HepG2 (cell line): ENCODE measurements around the gene ARHGAP26. TPM values are rescaled to one million over a fixed set of nuclear protein-coding genes. Genes with fewer than 3 reads are reported as not detected.

Source experiments
- ATAC-seq: fragments of 200-7000 bp; cut with Tn5 transposase; 3 replicates; pipeline ENCODE4 v1.9.1; 2020; ENCODE audit warnings: mild to moderate bottlenecking, moderate library complexity
- BruUV-seq: library from RNA; stranded (reverse); fragments of 400-500 nt; replicated peaks from 2 replicates; lab custom pipeline; 2021; lab: Mats Ljungman, UMichigan
- CTCF ChIA-PET: fragments of 300-600 bp; formaldehyde crosslinking; extraction: SDS; loops from one replicate; lab custom pipeline; 2021; ENCODE audit warnings: low total read pairs, inconsistent platforms, low intra/inter-chr PET ratio; lab: Yijun Ruan, JAX
- POLR2A ChIA-PET: fragments of 350-600 bp; sonication (Branson Sonifier 250); formaldehyde crosslinking; loops from one replicate; lab custom pipeline; 2020; ENCODE audit warnings: antibody characterized with exemption, inconsistent platforms; lab: Yijun Ruan, JAX
- DNase-seq: peaks from one replicate; pipeline ENCODE4 v3.0.0-alpha.2; 2015; ENCODE audit warnings: low spot score
- FAIRE-seq: peaks from 3 replicates; lab custom pipeline; 2011; peaks lifted over from hg19 to GRCh38; lab: Jason Lieb, UNC
- H2AFZ ChIP-seq: one replicate; pipeline ENCODE4 v1.6.1; 2011; ENCODE audit warnings: low read length, inconsistent platforms
- H3K27ac ChIP-seq: fragments of 300-600 bp; 3 replicates; pipeline ENCODE4 v1.8.0; 2011; ENCODE audit warnings: mixed run types, mild to moderate bottlenecking, mixed read lengths, low read length, inconsistent platforms; ENCODE audit not compliant: insufficient read depth; ENCODE audit errors: extremely low read length
- H3K27me3 ChIP-seq, 2 experiments: fragments of 200-600 bp in 1 of 2; 2 replicates in 1 of 2; 3 replicates in 1 of 2; pipeline versions ENCODE4 v1.6.0 to v1.8.0; 2011; ENCODE audit warnings: low read length in 2 of 2, mild to moderate bottlenecking in 2 of 2, moderate library complexity in 2 of 2, inconsistent platforms in 1 of 2; ENCODE audit not compliant: insufficient read depth in 2 of 2, control insufficient read depth in 1 of 2
- H3K36me3 ChIP-seq, 2 experiments: fragments of 200-600 bp in 1 of 2; replicated peaks in 1 of 2; 2 replicates in 1 of 2; 3 replicates in 1 of 2; pipeline versions ENCODE4 v1.5.1 to v1.8.0; 2011; ENCODE audit warnings: low read length in 2 of 2, inconsistent platforms in 1 of 2; ENCODE audit not compliant: insufficient read depth in 2 of 2, control insufficient read depth in 1 of 2
- H3K4me1 ChIP-seq: 2 replicates; pipeline ENCODE4 v1.5.1; 2012; ENCODE audit warnings: low read length, inconsistent platforms; ENCODE audit not compliant: insufficient read depth
- H3K4me2 ChIP-seq: 2 replicates; pipeline ENCODE4 v1.6.0; 2011; ENCODE audit warnings: low read depth, low read length, inconsistent platforms
- H3K4me3 ChIP-seq, 3 experiments: fragments of 200-600 bp in 1 of 3; sonication (generic), shearing (Covaris generic) in 1 of 3; replicated peaks in 1 of 3; 2 replicates each; pipeline ENCODE4 v1.5.1; 2011 to 2016; ENCODE audit warnings: low read length in 3 of 3, inconsistent platforms in 2 of 3, low read depth in 2 of 3, mild to moderate bottlenecking in 2 of 3, control low read depth in 1 of 3, mixed read lengths in 1 of 3; ENCODE audit not compliant: insufficient read depth in 1 of 3
- H3K79me2 ChIP-seq: one replicate; pipeline ENCODE4 v1.6.1; 2011; ENCODE audit warnings: low read length, inconsistent platforms; ENCODE audit not compliant: insufficient read depth
- H3K9ac ChIP-seq: 2 replicates; pipeline ENCODE4 v1.6.0; 2011; ENCODE audit warnings: mild to moderate bottlenecking, low read depth, low read length, inconsistent platforms; ENCODE audit not compliant: insufficient read depth
- H3K9me3 ChIP-seq: 2 replicates; pipeline ENCODE4 v1.5.1; 2012; ENCODE audit warnings: mild to moderate bottlenecking, low read length
- H4K20me1 ChIP-seq: 2 replicates; pipeline ENCODE4 v1.6.0; 2011; ENCODE audit warnings: inconsistent platforms, mild to moderate bottlenecking, low read length, moderate library complexity; ENCODE audit not compliant: insufficient read depth
- CEBPG ChIP-seq: IDR thresholded peaks from 2 replicates; pipeline ENCODE4 v1.6.1; 2016
- CTCF ChIP-seq: sonication (generic); formaldehyde crosslinking; IDR thresholded peaks from 2 replicates; pipeline ENCODE4 v1.5.0; 2020; ENCODE audit warnings: mild to moderate bottlenecking, missing genetic modification reagents, moderate library complexity
- FOSL2 ChIP-seq: sonication (generic); formaldehyde crosslinking; IDR thresholded peaks from 2 replicates; pipeline ENCODE4 v1.4.0; 2020; ENCODE audit warnings: missing genetic modification reagents
- FOXA1 ChIP-seq, 2 experiments: fragments of 450-650 bp in 1 of 2; sonication (generic) in 1 of 2; formaldehyde crosslinking in 1 of 2; IDR thresholded peaks; 2 replicates each; pipeline versions ENCODE4 v1.4.0 to v1.6.1; 2016 to 2020; ENCODE audit warnings: missing genetic modification reagents in 1 of 2
- FOXA3 ChIP-seq: IDR thresholded peaks from 2 replicates; pipeline ENCODE4 v1.6.1; 2016; ENCODE audit warnings: missing genetic modification reagents, missing compliant biosample characterization
- GFI1 ChIP-seq: sonication (generic); formaldehyde crosslinking; IDR thresholded peaks from 2 replicates; pipeline ENCODE4 v1.5.0; 2020; ENCODE audit warnings: missing genetic modification reagents, mild to moderate bottlenecking, borderline replicate concordance
- NFE2L1 ChIP-seq: sonication (generic); formaldehyde crosslinking; IDR thresholded peaks from 2 replicates; pipeline ENCODE4 v1.4.0; 2020; ENCODE audit warnings: missing genetic modification reagents, mild to moderate bottlenecking, borderline replicate concordance
- NR2F6 ChIP-seq, 2 experiments: IDR thresholded peaks; 2 replicates each; pipeline ENCODE4 v1.6.1; 2016; ENCODE audit warnings: antibody characterized with exemption in 1 of 2, mild to moderate bottlenecking in 1 of 2
- POGZ ChIP-seq: sonication (generic); formaldehyde crosslinking; IDR thresholded peaks from 2 replicates; pipeline ENCODE4 v1.4.0; 2020; ENCODE audit warnings: mild to moderate bottlenecking, missing genetic modification reagents
- RARA ChIP-seq: IDR thresholded peaks from 2 replicates; pipeline ENCODE4 v1.6.1; 2016; ENCODE audit warnings: missing genetic modification reagents, missing compliant biosample characterization
- RXRB ChIP-seq: IDR thresholded peaks from 2 replicates; pipeline ENCODE4 v1.6.1; 2016; ENCODE audit warnings: borderline replicate concordance, missing genetic modification reagents, missing compliant biosample characterization
- SAP130 ChIP-seq: IDR thresholded peaks from 2 replicates; pipeline ENCODE4 v1.6.1; 2016; ENCODE audit warnings: low read depth
- SCMH1 ChIP-seq: sonication (generic); formaldehyde crosslinking; IDR thresholded peaks from 2 replicates; pipeline ENCODE4 v1.9.0; 2021; ENCODE audit warnings: missing genetic modification reagents, mild to moderate bottlenecking, borderline replicate concordance
- SMC3 ChIP-seq: IDR thresholded peaks from 2 replicates; pipeline ENCODE4 v1.6.1; 2011; ENCODE audit warnings: low read length, improper control_type of control experiment
- TFAP4 ChIP-seq: sonication (generic); IDR thresholded peaks from 2 replicates; pipeline ENCODE4 v1.6.1; 2016; ENCODE audit warnings: low read depth, borderline replicate concordance
- ZGPAT ChIP-seq: IDR thresholded peaks from 2 replicates; pipeline ENCODE4 v1.6.1; 2016; ENCODE audit warnings: mild to moderate bottlenecking
- ZNF121 ChIP-seq: sonication (generic); formaldehyde crosslinking; IDR thresholded peaks from 2 replicates; pipeline ENCODE4 v1.5.0; 2020; ENCODE audit warnings: mild to moderate bottlenecking, missing genetic modification reagents
- ZNF232 ChIP-seq: sonication (generic); formaldehyde crosslinking; IDR thresholded peaks from 2 replicates; pipeline ENCODE4 v1.4.0; 2020; ENCODE audit warnings: missing genetic modification reagents, borderline replicate concordance
- ZNF331 ChIP-seq: sonication (generic); formaldehyde crosslinking; IDR thresholded peaks from 2 replicates; pipeline ENCODE4 v1.4.0; 2020; ENCODE audit warnings: missing genetic modification reagents
- ZNF362 ChIP-seq: sonication (generic); formaldehyde crosslinking; IDR thresholded peaks from 2 replicates; pipeline ENCODE4 v1.4.0; 2020; ENCODE audit warnings: missing genetic modification reagents, mild to moderate bottlenecking, borderline replicate concordance
- WGBS: methylation state at CpG from one replicate; pipeline ENCODE4 v1.1.6; 2017; ENCODE audit warnings: low lambda C conversion rate; 5-methylcytosine and 5-hydroxymethylcytosine counted together
- in situ Hi-C: cut with HindIII; loops from 2 replicates; pipeline ENCODE4 v1.10.0; 2017; ENCODE audit warnings: low pct_unique_long_range_greater_than_20kb; ENCODE audit not compliant: extremely low pct_ligation_motif_present
- intact Hi-C: fragments of 100-400 bp; cut with micrococcal nuclease; formaldehyde crosslinking; loops from one replicate; pipeline ENCODE4 v1.10.0; 2022; ENCODE audit not compliant: unreplicated experiment
- polyA plus RNA-seq, 8 experiments: library from polyadenylated mRNA; depleted of rRNA in 3 of 8; stranded (reverse) in 7 of 8; unstranded in 1 of 8; fragments of >200 nt; fragmentation: Illumina TruSeq in 4 of 8; extraction: Trizol in 4 of 8; gene quantifications; 2 replicates each; pipeline versions ENCODE4 v1.2.1 to v1.2.3, GENCODE V29; 2011 to 2016; ENCODE audit warnings: low read depth in 4 of 8, missing spikeins in 1 of 8, mixed read lengths in 1 of 8; ENCODE audit not compliant: insufficient read depth in 1 of 8
- total RNA-seq, 5 experiments: library from RNA; depleted of rRNA; stranded (reverse); fragments of >200 nt; fragmentation: Illumina TruSeq; extraction: Trizol; gene quantifications; 2 replicates each; pipeline ENCODE4 v1.2.3, GENCODE V29; 2016; ENCODE audit warnings: low read depth in 1 of 5

ARHGAP26 gene
- total and polyA plus RNA-seq, 2 of the 13 experiments (the other 11 are each of a cell fraction or from before 2014, with no cell fraction given): 9.6 to 18.2 TPM

- ATAC-seq: peak; percentile 94
- H2AFZ ChIP-seq: no peak overlapping the region
- 66% methylated on average over 6 of the region's 6 CpGs for WGBS
- no peaks in the 10 kb centered on the region for H3K79me2 ChIP-seq
- intact Hi-C loops (loop anchor here (1.0 to 2.0 kb wide), 2 partner anchors 297 to 719 kb away; partner anchors contain the start of gene NR3C1), in situ Hi-C loops (loop anchor here (5.0 kb wide), 1 partner anchor 721 kb away; no protein-coding TSS in a partner anchor)
- peak; percentile 42 for FAIRE-seq
- no TSS peak for BruUV-seq
- H3K4me3 ChIP-seq: no peak overlapping the region
- ChIA-PET POLR2A (interaction anchor here (0.7 to 1.2 kb wide), 2 partner anchors 295 to 539 kb away, joined by 3 to 5 read pairs; no protein-coding TSS in a partner anchor), CTCF (no interaction called here)
- peaks cover 43% of the 10 kb centered on the region for H3K4me1 ChIP-seq
- H4K20me1 ChIP-seq: no peaks in the 10 kb centered on the region
- H3K9me3 ChIP-seq: no peaks in the 10 kb centered on the region
- DNase-seq: peak; percentile 80
- no peak overlapping the region for H3K27ac ChIP-seq
- H3K27me3 ChIP-seq: no peaks in the 10 kb centered on the region
- H3K9ac ChIP-seq: no peak overlapping the region
- H3K4me2 ChIP-seq: no peak overlapping the region
- H3K36me3 ChIP-seq: 0 out of 5 replicates have a peak, but pooled peaks cover 0 to 3% of the 10 kb centered on the region in 2 experiments
- TF ChIP-seq TFAP4 (peak; percentile 42; the same call in 1 of the 2 replicates), SMC3 (peak; percentile 83), RARA (CRISPR knock-in tag) (0 out of 2 replicates have a peak, but pooled peaks have one; percentile 14), FOSL2 (CRISPR knock-in tag) (0 out of 2 replicates have a peak, but pooled peaks have one; percentile 23), CEBPG (CRISPR knock-in tag) (0 out of 2 replicates have a peak, but pooled peaks have one; percentile 22), ZNF232 (no peak), NFE2L1 (no peak), FOXA3 (CRISPR knock-in tag) (peak; percentile 79), SAP130 (CRISPR knock-in tag) (peak; percentile 33; the same call in 1 of the 2 replicates), ZNF362 (CRISPR knock-in tag) (peak; percentile 85), ZNF121 (CRISPR knock-in tag) (no peak), ZNF331 (0 out of 2 replicates have a peak, but pooled peaks have one; percentile 21), SCMH1 (CRISPR knock-in tag) (no peak), NR2F6 (IDR thresholded peaks at IDR 0.05) (no peak), NR2F6 (CRISPR knock-in tag; IDR thresholded peaks at IDR 0.05) (peak; percentile 16; the same call in 1 of the 2 replicates), ZGPAT (CRISPR knock-in tag) (0 out of 2 replicates have a peak, but pooled peaks have one; percentile 21), FOXA1 (IDR thresholded peaks at IDR 0.05) (no peak), FOXA1 (CRISPR knock-in tag; IDR thresholded peaks at IDR 0.05) (peak; percentile 88), GFI1 (no peak), POGZ (CRISPR knock-in tag) (peak; percentile 43; the same call in 1 of the 2 replicates), CTCF (CRISPR knock-in tag) (peak; percentile 77), RXRB (CRISPR knock-in tag) (0 out of 2 replicates have a peak, but pooled peaks have one; percentile 27)
These were observed 336.0 kb downstream of the ARHGAP26 start for GRCh38 chr5:143106174-143106573.
